NT2/D1 (cell line): ENCODE measurements around the gene AFF3.

Experiments
- SUZ12 ChIP-seq: IDR thresholded peaks from 2 replicates; pipeline ENCODE4 v1.6.1; 2011; ENCODE audit not compliant: insufficient read length, insufficient read depth; ENCODE audit errors: extremely low read depth
- YY1 ChIP-seq: IDR thresholded peaks from 2 replicates; pipeline ENCODE4 v1.6.1; 2011; ENCODE audit not compliant: insufficient read length, insufficient read depth
- ZNF274 ChIP-seq: IDR thresholded peaks from 2 replicates; pipeline ENCODE4 v1.6.1; 2011; ENCODE audit warnings: mild to moderate bottlenecking, low read depth, low read length

DNA sequence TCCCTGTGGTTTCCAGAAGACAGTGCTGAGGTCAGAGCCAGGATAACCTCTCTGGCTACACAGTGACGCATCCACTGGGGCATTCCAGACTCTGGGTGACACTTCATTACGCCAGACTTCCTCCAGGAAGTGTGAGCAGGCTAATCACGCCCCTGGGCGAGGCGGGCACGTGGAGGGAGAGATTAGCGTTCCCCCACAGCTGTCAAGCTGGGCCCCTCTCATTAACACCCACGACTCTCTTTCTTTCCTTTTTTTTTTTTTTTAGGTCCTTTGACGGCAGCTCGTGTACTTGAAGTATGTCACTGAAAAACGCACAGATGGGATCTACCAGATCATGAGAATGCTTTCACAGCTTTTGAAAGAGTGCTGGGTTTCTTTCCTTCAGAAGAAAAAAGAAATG, 274.6 kb downstream of the AFF3 start:
- TF ChIP-seq ZNF274: no peak
- no peak for TF ChIP-seq YY1
- no peak for TF ChIP-seq SUZ12
